Fibroblast of skin of left quadriceps (primary cell): ENCODE measurements around the gene MAST2.
"Not testable (repeated sequence)": the region's sequence is repeated elsewhere in the genome, so short reads cannot be mapped to it uniquely, and the experiment has no call there.

ENCODE experiments used
- DNase-seq, 2 experiments: peaks; one replicate each; pipeline ENCODE4 v3.0.0-alpha.2; 2013; ENCODE audit warnings: low read depth in 2 of 2

MAST2 gene

GRCh38 chr1:45932205-45932604, 128.8 kb downstream of the MAST2 start:
- DNase-seq = not testable (repeated sequence)

GRCh38 chr1:45934947-45935346, 131.5 kb downstream of the MAST2 start:
- no peak for DNase-seq

- DNase-seq = no peak
Measured at GRCh38 chr1:45938029-45938428, 134.6 kb downstream of the MAST2 start.

- no peak for DNase-seq
Measured at GRCh38 chr1:45942411-45942810, 139.0 kb downstream of the MAST2 start.

GRCh38 chr1:45943185-45943584, 139.8 kb downstream of the MAST2 start:
- no peak for DNase-seq

GRCh38 chr1:45945426-45945825, 142.0 kb downstream of the MAST2 start:
- peak in 1 of 2 experiments; percentile 37 for DNase-seq

GRCh38 chr1:45949462-45949861, 146.1 kb downstream of the MAST2 start:
- not testable (repeated sequence) for DNase-seq

GRCh38 chr1:45952072-45952471, 148.7 kb downstream of the MAST2 start:
- no peak for DNase-seq

- DNase-seq = peak; percentile 41 to 44
Measured at GRCh38 chr1:45953934-45954847, 150.8 kb downstream of the MAST2 start.

- no peak for DNase-seq
Measured at GRCh38 chr1:45957684-45958083, 154.3 kb downstream of the MAST2 start.

- no peak for DNase-seq
Measured at GRCh38 chr1:45958317-45958716, 154.9 kb downstream of the MAST2 start.

- DNase-seq = no peak
Measured at GRCh38 chr1:45960930-45961715, 157.7 kb downstream of the MAST2 start.

- not testable (repeated sequence) for DNase-seq
Measured at GRCh38 chr1:45961936-45962335, 158.5 kb downstream of the MAST2 start.

- DNase-seq = no peak
Measured at GRCh38 chr1:45968941-45969666, 165.7 kb downstream of the MAST2 start.

- no peak for DNase-seq
Measured at GRCh38 chr1:45969866-45970265, 166.5 kb downstream of the MAST2 start.

- no peak for DNase-seq
Measured at GRCh38 chr1:45971335-45971734, 167.9 kb downstream of the MAST2 start.

- DNase-seq = no peak
Measured at GRCh38 chr1:45971922-45972531, 168.6 kb downstream of the MAST2 start.

- DNase-seq = no peak
Measured at GRCh38 chr1:45972621-45973020, 169.2 kb downstream of the MAST2 start.

- DNase-seq = no peak
Measured at GRCh38 chr1:45973121-45973520, 169.7 kb downstream of the MAST2 start.

- no peak for DNase-seq
Measured at GRCh38 chr1:45974541-45975269, 171.3 kb downstream of the MAST2 start.

- no peak for DNase-seq
Measured at GRCh38 chr1:45976623-45977022, 173.2 kb downstream of the MAST2 start.
